GM10248 (cell line): ENCODE measurements around the gene IPCEF1.

ENCODE experiments used
- CTCF ChIA-PET: fragments of 300-600 bp; sonication (Branson Sonifier 250); formaldehyde crosslinking; extraction: SDS; loops from one replicate; lab custom pipeline; 2021; ENCODE audit warnings: antibody characterized with exemption; lab: Yijun Ruan, JAX
- POLR2A ChIA-PET: fragments of 350-650 bp; sonication (Branson Sonifier 250); formaldehyde crosslinking; extraction: SDS; loops from one replicate; lab custom pipeline; 2020; ENCODE audit warnings: antibody characterized with exemption; lab: Yijun Ruan, JAX
- DNase-seq: peaks from one replicate; pipeline ENCODE4 v3.0.0; 2012; ENCODE audit errors: extremely low spot score
- TF ChIP-seq, protein P1 (sequence below): IDR thresholded peaks from 2 replicates; pipeline ENCODE4 v1.5.1; 2012; ENCODE audit warnings: mild to moderate bottlenecking, low read depth; ENCODE audit errors: extremely low read depth, missing control alignments, control extremely low read depth

Gene IPCEF1

DNA sequence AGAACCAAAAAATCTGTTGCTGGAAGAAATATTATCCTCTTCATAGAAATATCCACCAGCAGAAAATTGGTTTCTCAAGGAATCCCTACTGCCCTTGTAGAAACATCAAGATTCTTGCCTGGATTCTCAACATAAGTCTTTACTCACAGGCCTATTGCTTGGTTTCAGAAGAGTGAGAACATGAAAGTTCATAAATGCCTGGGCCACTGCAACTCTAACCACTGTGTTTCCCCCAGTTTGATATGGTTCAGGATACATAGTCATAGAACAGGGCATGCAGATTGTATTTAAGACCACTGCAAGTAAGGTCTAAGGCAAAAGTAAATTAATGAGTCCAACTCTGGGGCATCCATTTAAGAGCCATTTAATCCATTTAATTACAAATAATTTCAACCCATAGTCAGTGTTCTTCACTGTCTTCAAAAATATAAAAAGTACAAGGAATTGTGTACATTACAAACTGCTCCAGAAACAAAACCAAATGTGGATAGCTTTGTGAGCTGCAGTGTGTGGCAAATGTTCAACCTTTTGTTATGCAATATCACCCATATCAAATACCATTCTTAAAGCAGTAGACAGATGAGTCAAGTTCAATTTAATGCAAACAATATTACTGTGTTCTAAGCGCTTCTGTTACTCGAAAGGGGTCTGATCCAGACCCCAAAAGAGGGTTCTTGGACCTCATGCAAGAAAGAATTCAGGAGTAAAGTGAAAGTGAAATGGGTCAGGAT lies 234.2 kb downstream of the IPCEF1 start:
- ChIA-PET POLR2A (no interaction called here), CTCF (interaction anchor here (0.9 to 1.2 kb wide), 3 partner anchors 9 to 155 kb away, joined by 3 read pairs; no protein-coding TSS in a partner anchor)
- no peak for DNase-seq
- TF ChIP-seq, protein P1, sequence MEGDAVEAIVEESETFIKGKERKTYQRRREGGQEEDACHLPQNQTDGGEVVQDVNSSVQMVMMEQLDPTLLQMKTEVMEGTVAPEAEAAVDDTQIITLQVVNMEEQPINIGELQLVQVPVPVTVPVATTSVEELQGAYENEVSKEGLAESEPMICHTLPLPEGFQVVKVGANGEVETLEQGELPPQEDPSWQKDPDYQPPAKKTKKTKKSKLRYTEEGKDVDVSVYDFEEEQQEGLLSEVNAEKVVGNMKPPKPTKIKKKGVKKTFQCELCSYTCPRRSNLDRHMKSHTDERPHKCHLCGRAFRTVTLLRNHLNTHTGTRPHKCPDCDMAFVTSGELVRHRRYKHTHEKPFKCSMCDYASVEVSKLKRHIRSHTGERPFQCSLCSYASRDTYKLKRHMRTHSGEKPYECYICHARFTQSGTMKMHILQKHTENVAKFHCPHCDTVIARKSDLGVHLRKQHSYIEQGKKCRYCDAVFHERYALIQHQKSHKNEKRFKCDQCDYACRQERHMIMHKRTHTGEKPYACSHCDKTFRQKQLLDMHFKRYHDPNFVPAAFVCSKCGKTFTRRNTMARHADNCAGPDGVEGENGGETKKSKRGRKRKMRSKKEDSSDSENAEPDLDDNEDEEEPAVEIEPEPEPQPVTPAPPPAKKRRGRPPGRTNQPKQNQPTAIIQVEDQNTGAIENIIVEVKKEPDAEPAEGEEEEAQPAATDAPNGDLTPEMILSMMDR, result no peak

DNA sequence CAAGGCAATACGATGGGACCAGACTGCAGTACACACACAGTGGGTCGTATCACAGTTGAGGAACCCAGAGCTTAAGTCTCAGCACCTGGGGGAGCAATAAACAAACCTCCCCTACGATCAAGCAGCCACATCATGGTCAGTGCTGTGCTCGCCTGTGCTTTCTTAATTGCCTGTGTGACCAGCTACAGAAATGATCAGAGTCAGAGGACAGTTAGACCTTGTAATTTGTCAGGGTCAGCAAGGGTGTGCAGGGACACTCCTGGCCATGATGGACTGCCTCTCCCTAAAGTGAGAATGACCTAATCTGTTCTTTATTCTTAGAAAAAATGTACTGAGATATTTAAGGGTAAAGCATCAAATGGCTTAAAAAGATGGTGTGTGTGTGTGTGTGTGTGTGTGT lies 239.1 kb downstream of the IPCEF1 start:
- POLR2A ChIA-PET, result no interaction called here
- CTCF ChIA-PET, result no interaction called here
- no peak for DNase-seq
- TF ChIP-seq, protein P1, result no peak

DNA sequence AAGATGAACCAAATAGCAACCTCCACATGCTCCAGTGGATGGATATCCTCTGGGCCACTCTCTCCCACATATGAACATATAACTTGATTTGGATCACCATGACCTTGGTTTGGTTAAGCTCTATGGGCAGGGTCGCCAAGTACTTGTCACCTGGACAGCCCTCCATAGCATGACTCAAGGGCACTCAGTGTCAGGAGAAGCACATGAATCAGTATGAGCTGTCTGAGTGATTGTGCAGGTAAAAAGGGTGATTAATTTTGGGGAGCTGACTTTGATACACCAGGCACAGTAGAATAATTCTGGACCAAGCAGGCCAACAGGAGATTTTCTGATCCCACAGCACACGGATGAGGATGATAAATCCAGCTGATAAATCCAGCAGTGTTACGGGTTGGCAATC lies 243.2 kb downstream of the IPCEF1 start:
- CTCF ChIA-PET, result interaction anchor here (1.3 to 1.9 kb wide), 3 partner anchors 8 to 40 kb away, joined by 3 to 4 read pairs (median 3); no protein-coding TSS in a partner anchor
- no peak for DNase-seq
- POLR2A ChIA-PET, result no interaction called here
- TF ChIP-seq, protein P1, result no peak

GRCh38 chr6:154112181-154112809 lies 244.3 kb downstream of the IPCEF1 start:
- CTCF ChIA-PET, result interaction anchor here (1.0 to 1.9 kb wide), 4 partner anchors 9 to 41 kb away, joined by 3 to 4 read pairs (median 3); no protein-coding TSS in a partner anchor
- POLR2A ChIA-PET, result no interaction called here
- TF ChIP-seq, protein P1, result no peak
- DNase-seq, result no peak

GRCh38 chr6:154111025-154111424 lies 245.6 kb downstream of the IPCEF1 start:
- no peak for DNase-seq
- POLR2A ChIA-PET, result no interaction called here
- TF ChIP-seq, protein P1, result no peak
- CTCF ChIA-PET, result interaction anchor here (1.0 kb wide), 1 partner anchor 8 kb away, joined by 3 read pairs; no protein-coding TSS in a partner anchor

GRCh38 chr6:154106251-154106650 lies 250.4 kb downstream of the IPCEF1 start:
- no peak for DNase-seq
- TF ChIP-seq, protein P1, result no peak
- ChIA-PET POLR2A (no interaction called here), CTCF (no interaction called here)
